ENCODE results near the gene CADPS2.
"Not testable (repeated sequence)": the region's sequence is repeated elsewhere in the genome, so short reads cannot be mapped to it uniquely, and the experiment has no call there.

CADPS2 gene

GRCh38 chr7:122638459-122638858 lies 247.8 kb downstream of the CADPS2 start:
- Histone ChIP-seq H3F3A (ENCODE audit: insufficient read depth, low read length) (no peaks in the 10 kb centered on the region), H3K36me3 (ENCODE audit: insufficient read depth, low read length) (no peaks in the 10 kb centered on the region), H3K27me3 (ENCODE audit: insufficient read depth, low read length) (no peaks in the 10 kb centered on the region), H3K9me3 (ENCODE audit: low read length) (no peaks in the 10 kb centered on the region), H3K4me3 (ENCODE audit: low read depth, low read length, poor library complexity, severe bottlenecking) (no peak overlapping the region), H4K20me1 (ENCODE audit: insufficient read depth, low read length) (no peaks in the 10 kb centered on the region), H2AFZ (ENCODE audit: low read length) (no peak overlapping the region), H3K79me2 (ENCODE audit: insufficient read depth, low read length) (no peaks in the 10 kb centered on the region), H3K4me1 (ENCODE audit: insufficient read depth, low read length, severe bottlenecking) (no peaks in the 10 kb centered on the region), H3K4me2 (ENCODE audit: low read length) (no peak overlapping the region), H3K27ac (ENCODE audit: low read depth, low read length, poor library complexity, severe bottlenecking) (no peak overlapping the region), H3K9me2 (ENCODE audit: low read depth, low read length) (no peaks in the 10 kb centered on the region), H3K9ac (ENCODE audit: low read length) (no peak overlapping the region)
- no peak for TF ChIP-seq EZH2 (IDR thresholded peaks at IDR 0.05; ENCODE audit: borderline replicate concordance, low read length)
- no peak for TF ChIP-seq CTCF (IDR thresholded peaks at IDR 0.05; ENCODE audit: low read length)

- Histone ChIP-seq H3F3A (ENCODE audit: insufficient read depth, low read length) (no peaks in the 10 kb centered on the region), H3K27me3 (ENCODE audit: insufficient read depth, low read length) (no peaks in the 10 kb centered on the region), H3K9me2 (ENCODE audit: low read depth, low read length) (no peaks in the 10 kb centered on the region), H3K36me3 (ENCODE audit: insufficient read depth, low read length) (no peaks in the 10 kb centered on the region), H3K9me3 (ENCODE audit: low read length) (no peaks in the 10 kb centered on the region), H2AFZ (ENCODE audit: low read length) (no peak overlapping the region), H3K4me3 (ENCODE audit: low read depth, low read length, poor library complexity, severe bottlenecking) (no peak overlapping the region), H3K27ac (ENCODE audit: low read depth, low read length, poor library complexity, severe bottlenecking) (no peak overlapping the region), H3K4me1 (ENCODE audit: insufficient read depth, low read length, severe bottlenecking) (no peaks in the 10 kb centered on the region), H4K20me1 (ENCODE audit: insufficient read depth, low read length) (no peaks in the 10 kb centered on the region), H3K79me2 (ENCODE audit: insufficient read depth, low read length) (no peaks in the 10 kb centered on the region), H3K4me2 (ENCODE audit: low read length) (no peak overlapping the region), H3K9ac (ENCODE audit: low read length) (no peak overlapping the region)
- TF ChIP-seq EZH2 (IDR thresholded peaks at IDR 0.05; ENCODE audit: borderline replicate concordance, low read length) (no peak), CTCF (IDR thresholded peaks at IDR 0.05; ENCODE audit: low read length) (no peak)
Observed at GRCh38 chr7:122637784-122638183, 248.5 kb downstream of the CADPS2 start.

- H3K9me3 ChIP-seq (ENCODE audit: low read length); H3K4me1 ChIP-seq (ENCODE audit: insufficient read depth, low read length, severe bottlenecking); H3K36me3 ChIP-seq (ENCODE audit: insufficient read depth, low read length); H3K27ac ChIP-seq (ENCODE audit: low read depth, low read length, poor library complexity, severe bottlenecking); H3K27me3 ChIP-seq (ENCODE audit: insufficient read depth, low read length); H3K9me2 ChIP-seq (ENCODE audit: low read depth, low read length); H3K9ac ChIP-seq (ENCODE audit: low read length); H4K20me1 ChIP-seq (ENCODE audit: insufficient read depth, low read length); H2AFZ ChIP-seq (ENCODE audit: low read length); H3K4me3 ChIP-seq (ENCODE audit: low read depth, low read length, poor library complexity, severe bottlenecking); H3K4me2 ChIP-seq (ENCODE audit: low read length); H3F3A ChIP-seq (ENCODE audit: insufficient read depth, low read length); H3K79me2 ChIP-seq (ENCODE audit: insufficient read depth, low read length): not testable (repeated sequence)
Observed at GRCh38 chr7:122635481-122635880, 250.8 kb downstream of the CADPS2 start.

- Histone ChIP-seq H3K4me2 (ENCODE audit: low read length) (no peak overlapping the region), H3K4me1 (ENCODE audit: insufficient read depth, low read length, severe bottlenecking) (no peaks in the 10 kb centered on the region), H3K27ac (ENCODE audit: low read depth, low read length, poor library complexity, severe bottlenecking) (no peak overlapping the region), H2AFZ (ENCODE audit: low read length) (no peak overlapping the region), H3K9me2 (ENCODE audit: low read depth, low read length) (no peaks in the 10 kb centered on the region), H3F3A (ENCODE audit: insufficient read depth, low read length) (no peaks in the 10 kb centered on the region), H3K4me3 (ENCODE audit: low read depth, low read length, poor library complexity, severe bottlenecking) (no peak overlapping the region), H3K79me2 (ENCODE audit: insufficient read depth, low read length) (no peaks in the 10 kb centered on the region), H3K36me3 (ENCODE audit: insufficient read depth, low read length) (no peaks in the 10 kb centered on the region), H4K20me1 (ENCODE audit: insufficient read depth, low read length) (no peaks in the 10 kb centered on the region), H3K9ac (ENCODE audit: low read length) (no peak overlapping the region), H3K9me3 (ENCODE audit: low read length) (no peaks in the 10 kb centered on the region), H3K27me3 (ENCODE audit: insufficient read depth, low read length) (no peaks in the 10 kb centered on the region)
- no peak for TF ChIP-seq EZH2 (IDR thresholded peaks at IDR 0.05; ENCODE audit: borderline replicate concordance, low read length)
- TF ChIP-seq CTCF (IDR thresholded peaks at IDR 0.05; ENCODE audit: low read length), result no peak
Observed at GRCh38 chr7:122633472-122633871, 252.8 kb downstream of the CADPS2 start.
